Measurements from ENCODE around the gene KRTAP4-7.
"Not testable (repeated sequence)": the region's sequence is repeated elsewhere in the genome, so short reads cannot be mapped to it uniquely, and the experiment has no call there.

DNA sequence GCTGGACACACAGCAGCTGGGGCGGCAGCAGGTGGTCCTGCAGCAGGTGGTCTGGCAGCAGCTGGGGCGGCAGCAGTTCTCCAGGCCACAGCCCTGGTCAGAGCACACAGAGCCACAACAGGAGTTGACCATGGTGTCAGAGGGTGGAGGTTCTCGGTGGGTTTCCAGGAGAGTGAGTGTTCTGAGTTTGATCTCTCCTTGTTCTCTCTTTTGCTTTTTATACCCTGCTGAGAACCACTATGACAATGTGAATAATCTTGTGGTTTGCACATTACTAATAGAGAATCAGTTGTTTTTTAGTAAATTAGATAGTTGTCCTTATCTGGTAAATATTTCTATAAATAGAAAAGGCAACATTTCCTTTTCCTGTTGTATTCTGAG is 40.0 kb downstream of the KRTAP4-7 start, which contains the start of gene KRTAP4-12:
- TF ChIP-seq, protein P1, sequence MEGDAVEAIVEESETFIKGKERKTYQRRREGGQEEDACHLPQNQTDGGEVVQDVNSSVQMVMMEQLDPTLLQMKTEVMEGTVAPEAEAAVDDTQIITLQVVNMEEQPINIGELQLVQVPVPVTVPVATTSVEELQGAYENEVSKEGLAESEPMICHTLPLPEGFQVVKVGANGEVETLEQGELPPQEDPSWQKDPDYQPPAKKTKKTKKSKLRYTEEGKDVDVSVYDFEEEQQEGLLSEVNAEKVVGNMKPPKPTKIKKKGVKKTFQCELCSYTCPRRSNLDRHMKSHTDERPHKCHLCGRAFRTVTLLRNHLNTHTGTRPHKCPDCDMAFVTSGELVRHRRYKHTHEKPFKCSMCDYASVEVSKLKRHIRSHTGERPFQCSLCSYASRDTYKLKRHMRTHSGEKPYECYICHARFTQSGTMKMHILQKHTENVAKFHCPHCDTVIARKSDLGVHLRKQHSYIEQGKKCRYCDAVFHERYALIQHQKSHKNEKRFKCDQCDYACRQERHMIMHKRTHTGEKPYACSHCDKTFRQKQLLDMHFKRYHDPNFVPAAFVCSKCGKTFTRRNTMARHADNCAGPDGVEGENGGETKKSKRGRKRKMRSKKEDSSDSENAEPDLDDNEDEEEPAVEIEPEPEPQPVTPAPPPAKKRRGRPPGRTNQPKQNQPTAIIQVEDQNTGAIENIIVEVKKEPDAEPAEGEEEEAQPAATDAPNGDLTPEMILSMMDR (IDR thresholded peaks at IDR 0.05): not testable (repeated sequence)
- not testable (repeated sequence) for TF ChIP-seq POLR2A (IDR thresholded peaks at IDR 0.05)

All from testis (tissue), 2 donors.